Uterus (tissue), 4 donors: ENCODE data around the gene IL4I1. TPM values are rescaled to one million over a fixed set of nuclear protein-coding genes. Genes with fewer than 3 reads are reported as not detected.

Experiments used
- DNase-seq, 2 donors: peaks; one replicate each; pipeline ENCODE4 v3.0.0-alpha.2; 2019 to 2020
- H3K27ac ChIP-seq, 2 donors: fragments of 200-600 bp; sonication (generic); 1 replicate in 1 of 2; 2 replicates in 1 of 2; pipeline ENCODE4 v1.5.1; 2016 to 2018
- H3K27me3 ChIP-seq, 2 donors: fragments of 200-600 bp; sonication (generic); one replicate each; pipeline ENCODE4 v1.5.1; 2018 to 2019; ENCODE audit warnings: control low read depth in 1 of 2
- H3K36me3 ChIP-seq, 2 donors: fragments of 200-600 bp; sonication (generic); one replicate each; pipeline ENCODE4 v1.5.1; 2019; ENCODE audit warnings: control low read depth in 1 of 2
- H3K4me1 ChIP-seq, 2 donors: fragments of 200-600 bp; sonication (generic); one replicate each; pipeline ENCODE4 v1.5.1; 2018 to 2019; ENCODE audit warnings: control low read depth in 1 of 2
- H3K4me3 ChIP-seq, 2 donors: fragments of 200-600 bp; sonication (generic); 1 replicate in 1 of 2; 2 replicates in 1 of 2; pipeline ENCODE4 v1.5.1; 2018 to 2019; ENCODE audit warnings: mild to moderate bottlenecking in 1 of 2
- H3K9me3 ChIP-seq, 2 donors: fragments of 200-600 bp; sonication (generic); one replicate each; pipeline ENCODE4 v1.5.1; 2019; ENCODE audit warnings: control low read depth in 1 of 2
- CTCF ChIP-seq, 4 experiments: fragments of 200-600 bp in 2 of 4; fragments of 450-650 bp in 2 of 4; sonication (generic) in 2 of 4; IDR thresholded peaks; one replicate each; pipeline ENCODE4 v1.5.1; 2016 to 2019; ENCODE audit warnings: antibody characterized with exemption in 4 of 4, mild to moderate bottlenecking in 2 of 4, moderate library complexity in 1 of 4
- POLR2A ChIP-seq, 2 donors: fragments of 450-650 bp; IDR thresholded peaks; one replicate each; pipeline ENCODE4 v1.6.1; 2016; ENCODE audit warnings: antibody characterized with exemption in 2 of 2, mild to moderate bottlenecking in 1 of 2, moderate library complexity in 1 of 2
- intact Hi-C: fragments of 100-400 bp; cut with DNase I; formaldehyde crosslinking; loops from one replicate; pipeline ENCODE4 v1.15.1; 2023; ENCODE audit warnings: low total_unique reads
- total RNA-seq, 4 donors: library from RNA; depleted of rRNA in 3 of 4; stranded (reverse); fragments of >200 nt in 3 of 4; gene quantifications; one replicate each; pipeline versions ENCODE4 v1.1.0 to v1.2.4, GENCODE V29; 2014 to 2023
- donor health status: DM: yes; HTN: yes; CAD: no.

Gene IL4I1
- total RNA-seq, 4 donors from 2014 or later = 0.82 to 1.2 TPM; not detected in 2

GRCh38 chr19:49866933-49867782 is 29.5 kb downstream of the IL4I1 start, which contains the start of gene PNKP:
PNKP (minus strand) TSS chr19:49867576; CDS start chr19:49867204, 372 bp downstream.
- H3K27ac ChIP-seq = peak within 1 kb of the TSS; percentile 88 to 93
- DNase-seq = peak; percentile 92
- no peaks in the 10 kb centered on the region for H3K9me3 ChIP-seq
- H3K36me3 ChIP-seq = no peaks in the 10 kb centered on the region
- peak; percentile 33 to 76 for TF ChIP-seq POLR2A (IDR thresholded peaks at IDR 0.05)
- TF ChIP-seq CTCF (IDR thresholded peaks at IDR 0.05) = no peak
- H3K4me1 ChIP-seq = peaks cover 0 to 31% of the 10 kb centered on the region in 2 donors
- no peaks in the 10 kb centered on the region for H3K27me3 ChIP-seq
- intact Hi-C loops = no loop called here
- peak within 1 kb of the TSS; percentile 55 to 91 for H3K4me3 ChIP-seq

GRCh38 chr19:49864890-49865289 is 31.8 kb downstream of the IL4I1 start:
- intact Hi-C loops = no loop called here
- no peak overlapping the region for H3K27ac ChIP-seq
- no peaks in the 10 kb centered on the region for H3K9me3 ChIP-seq
- no peaks in the 10 kb centered on the region for H3K27me3 ChIP-seq
- DNase-seq = no peak
- TF ChIP-seq POLR2A (IDR thresholded peaks at IDR 0.05) (no peak), CTCF (IDR thresholded peaks at IDR 0.05) (no peak)
- H3K36me3 ChIP-seq = no peaks in the 10 kb centered on the region
- H3K4me1 ChIP-seq = peaks cover 0 to 25% of the 10 kb centered on the region in 2 donors
- H3K4me3 ChIP-seq = no peak overlapping the region

GRCh38 chr19:49863935-49864320 is 32.8 kb downstream of the IL4I1 start:
- Histone ChIP-seq H3K9me3 (no peaks in the 10 kb centered on the region), H3K4me1 (peaks cover 0 to 23% of the 10 kb centered on the region in 2 donors), H3K27ac (no peak overlapping the region), H3K27me3 (no peaks in the 10 kb centered on the region), H3K36me3 (no peaks in the 10 kb centered on the region), H3K4me3 (no peak overlapping the region)
- peak in 1 of 2 donors; percentile 18 for DNase-seq
- intact Hi-C loops = no loop called here
- TF ChIP-seq POLR2A (IDR thresholded peaks at IDR 0.05) (no peak), CTCF (IDR thresholded peaks at IDR 0.05) (no peak)

GRCh38 chr19:49863254-49863934 is 33.3 kb downstream of the IL4I1 start:
- DNase-seq = no peak
- peaks cover 0 to 17% of the 10 kb centered on the region in 2 donors for H3K4me1 ChIP-seq
- TF ChIP-seq CTCF (IDR thresholded peaks at IDR 0.05) (no peak), POLR2A (IDR thresholded peaks at IDR 0.05) (no peak)
- no peaks in the 10 kb centered on the region for H3K9me3 ChIP-seq
- intact Hi-C loops = no loop called here
- no peaks in the 10 kb centered on the region for H3K27me3 ChIP-seq
- no peak overlapping the region for H3K4me3 ChIP-seq
- H3K27ac ChIP-seq = no peak overlapping the region
- H3K36me3 ChIP-seq = no peaks in the 10 kb centered on the region
